HEK293 (cell line): ENCODE data around the gene PDE4B.

Experiments used
- CTCF ChIP-seq: fragments of 450-650 bp; formaldehyde crosslinking; IDR thresholded peaks from 2 replicates; pipeline ENCODE4 v1.5.1; 2016; ENCODE audit warnings: missing biosample characterization, missing genetic modification characterization
- EGR2 ChIP-seq: fragments of 450-650 bp; formaldehyde crosslinking; IDR thresholded peaks from 2 replicates; pipeline ENCODE4 v1.5.1; 2016; ENCODE audit warnings: low read depth, missing biosample characterization, missing genetic modification characterization
- HOXA7 ChIP-seq: sonication (generic); formaldehyde crosslinking; IDR thresholded peaks from 2 replicates; pipeline ENCODE4 v1.8.1; 2022; ENCODE audit warnings: missing genetic modification reagents, borderline replicate concordance
- KLF16 ChIP-seq: fragments of 450-650 bp; formaldehyde crosslinking; IDR thresholded peaks from 2 replicates; pipeline ENCODE4 v1.5.1; 2017; ENCODE audit warnings: missing biosample characterization, missing genetic modification characterization
- REST ChIP-seq: fragments of 450-650 bp; formaldehyde crosslinking; IDR thresholded peaks from 2 replicates; pipeline ENCODE4 v1.5.1; 2016; ENCODE audit warnings: missing biosample characterization, missing genetic modification characterization
- SETDB1 ChIP-seq: IDR thresholded peaks from one replicate; pipeline ENCODE4 v1.6.1; 2017; ENCODE audit warnings: mild to moderate bottlenecking, low read length, moderate library complexity, mixed read lengths; ENCODE audit not compliant: insufficient read length
- SP2 ChIP-seq: fragments of 450-650 bp; formaldehyde crosslinking; IDR thresholded peaks from 2 replicates; pipeline ENCODE4 v1.5.1; 2016; ENCODE audit warnings: missing biosample characterization, missing genetic modification characterization
- TCF7L2 ChIP-seq: IDR thresholded peaks from 2 replicates; pipeline ENCODE4 v1.6.1; 2011; ENCODE audit warnings: low read depth, mild to moderate bottlenecking, inconsistent platforms, low read length, moderate library complexity, borderline replicate concordance
- ZBTB26 ChIP-seq: fragments of 450-650 bp; formaldehyde crosslinking; optimal IDR thresholded peaks from 2 replicates; pipeline ENCODE3; 2016; ENCODE audit warnings: missing biosample characterization, mild to moderate bottlenecking, missing genetic modification characterization
- ZFP37 ChIP-seq: fragments of 450-650 bp; formaldehyde crosslinking; IDR thresholded peaks from 2 replicates; pipeline ENCODE4 v1.5.1; 2016; ENCODE audit warnings: missing biosample characterization, missing genetic modification characterization
- ZNF146 ChIP-seq: fragments of 450-650 bp; formaldehyde crosslinking; IDR thresholded peaks from 2 replicates; pipeline ENCODE4 v1.5.1; 2016; ENCODE audit warnings: missing biosample characterization, missing genetic modification characterization
- ZNF335 ChIP-seq: fragments of 450-650 bp; formaldehyde crosslinking; conservative IDR thresholded peaks from 2 replicates; pipeline ENCODE4 v1.5.1; 2016; ENCODE audit warnings: missing biosample characterization, missing genetic modification characterization
- ZNF350 ChIP-seq: fragments of 450-650 bp; formaldehyde crosslinking; IDR thresholded peaks from 2 replicates; pipeline ENCODE4 v1.5.0; 2017; ENCODE audit warnings: missing biosample characterization, mild to moderate bottlenecking, missing genetic modification characterization

- TF ChIP-seq CTCF (tag by site-specific recombination) (no peak), EGR2 (tag by site-specific recombination) (no peak), ZFP37 (tag by site-specific recombination) (no peak), ZNF146 (tag by site-specific recombination) (no peak), KLF16 (tag by site-specific recombination) (no peak), SP2 (no peak), ZBTB26 (no peak), HOXA7 (no peak), ZNF335 (tag by site-specific recombination) (no peak), TCF7L2 (no peak), ZNF350 (no peak), REST (tag by site-specific recombination) (no peak), SETDB1 (no peak)
These were observed 523.0 kb downstream of the PDE4B start for GRCh38 chr1:66315671-66316070.
